GM19025 (cell line): ENCODE measurements around the gene HTR3B.
"Not testable (repeated sequence)": the region's sequence is repeated elsewhere in the genome, so short reads cannot be mapped to it uniquely, and the experiment has no call there.

ENCODE experiments used
- ATAC-seq: cut with Tn5 transposase; IDR thresholded peaks from one replicate; pipeline ENCODE4 v1.9.1; 2021; ENCODE audit warnings: mild to moderate bottlenecking, low read depth, moderate library complexity; ENCODE audit not compliant: unreplicated experiment

The HTR3B gene, protein sequence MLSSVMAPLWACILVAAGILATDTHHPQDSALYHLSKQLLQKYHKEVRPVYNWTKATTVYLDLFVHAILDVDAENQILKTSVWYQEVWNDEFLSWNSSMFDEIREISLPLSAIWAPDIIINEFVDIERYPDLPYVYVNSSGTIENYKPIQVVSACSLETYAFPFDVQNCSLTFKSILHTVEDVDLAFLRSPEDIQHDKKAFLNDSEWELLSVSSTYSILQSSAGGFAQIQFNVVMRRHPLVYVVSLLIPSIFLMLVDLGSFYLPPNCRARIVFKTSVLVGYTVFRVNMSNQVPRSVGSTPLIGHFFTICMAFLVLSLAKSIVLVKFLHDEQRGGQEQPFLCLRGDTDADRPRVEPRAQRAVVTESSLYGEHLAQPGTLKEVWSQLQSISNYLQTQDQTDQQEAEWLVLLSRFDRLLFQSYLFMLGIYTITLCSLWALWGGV

GRCh38 chr11:113904379-113905101 lies at the start of gene HTR3B:
HTR3B (plus strand) TSS chr11:113904796; CDS start chr11:113904934, 138 bp downstream.
- ATAC-seq, result no peak

DNA sequence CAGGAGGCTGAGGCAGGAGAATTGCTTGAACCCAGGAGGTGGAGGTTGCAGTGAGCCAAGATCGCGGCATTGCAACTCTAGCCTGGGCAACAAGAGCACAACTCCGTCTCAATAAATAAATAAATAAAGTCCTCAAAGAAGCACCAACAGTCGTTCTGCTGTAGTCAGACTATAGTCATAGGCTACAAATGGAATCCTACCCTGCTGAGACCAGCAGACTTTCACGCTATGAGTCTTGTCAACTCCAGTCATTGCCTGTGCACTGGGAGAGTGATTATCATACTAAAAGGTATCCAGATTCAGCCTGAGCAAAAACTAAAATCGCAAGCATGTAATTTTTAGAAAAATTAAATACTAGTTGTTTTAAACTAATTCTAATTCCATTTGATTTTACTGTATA lies 48.8 kb upstream of the HTR3B start:
- ATAC-seq, result no peak

- ATAC-seq, result no peak
Measured at GRCh38 chr11:113856966-113857759, 47.4 kb upstream of the HTR3B start.

DNA sequence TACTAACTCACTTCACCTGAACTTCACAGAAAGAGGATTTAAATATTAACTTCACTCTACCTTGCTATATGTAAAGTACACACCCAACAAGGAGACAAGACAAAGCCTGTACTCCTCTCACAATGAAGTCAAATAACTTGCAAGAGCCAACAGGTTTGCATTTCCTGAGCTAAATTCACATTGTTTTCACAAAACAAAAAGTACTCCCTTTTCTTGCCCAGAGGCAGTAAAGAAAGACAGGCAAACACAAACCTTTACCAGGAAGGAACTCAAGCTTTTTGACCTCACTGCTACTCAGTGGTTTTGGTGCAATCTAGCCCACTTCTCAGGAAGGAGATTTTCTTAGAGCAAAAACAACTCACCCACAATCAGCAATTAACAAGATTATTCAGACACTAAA lies 44.9 kb upstream of the HTR3B start:
- no peak for ATAC-seq

- ATAC-seq, result no peak
Measured at GRCh38 chr11:113862435-113862834, 42.2 kb upstream of the HTR3B start.

- no peak for ATAC-seq
Measured at GRCh38 chr11:113864410-113864809, 40.2 kb upstream of the HTR3B start.

DNA sequence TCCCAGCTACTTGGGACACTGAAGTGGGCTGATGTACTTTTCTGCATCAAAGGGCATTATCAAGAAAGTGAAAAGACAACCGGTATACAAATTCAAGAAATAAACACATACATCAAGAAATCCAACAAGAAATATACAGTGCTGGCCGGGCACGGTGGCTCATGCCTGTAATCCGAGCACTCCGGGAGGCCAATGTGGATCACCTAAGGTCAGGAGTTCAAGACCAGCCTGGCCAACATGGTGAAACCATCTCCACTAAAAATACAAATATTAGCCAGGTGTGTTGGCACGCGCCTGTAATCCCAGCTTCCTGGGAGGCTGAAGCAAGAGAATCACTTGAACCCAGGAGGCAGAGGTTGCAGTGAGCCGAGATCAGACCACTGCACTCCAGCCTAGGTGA lies 38.7 kb upstream of the HTR3B start:
- ATAC-seq, result no peak

DNA sequence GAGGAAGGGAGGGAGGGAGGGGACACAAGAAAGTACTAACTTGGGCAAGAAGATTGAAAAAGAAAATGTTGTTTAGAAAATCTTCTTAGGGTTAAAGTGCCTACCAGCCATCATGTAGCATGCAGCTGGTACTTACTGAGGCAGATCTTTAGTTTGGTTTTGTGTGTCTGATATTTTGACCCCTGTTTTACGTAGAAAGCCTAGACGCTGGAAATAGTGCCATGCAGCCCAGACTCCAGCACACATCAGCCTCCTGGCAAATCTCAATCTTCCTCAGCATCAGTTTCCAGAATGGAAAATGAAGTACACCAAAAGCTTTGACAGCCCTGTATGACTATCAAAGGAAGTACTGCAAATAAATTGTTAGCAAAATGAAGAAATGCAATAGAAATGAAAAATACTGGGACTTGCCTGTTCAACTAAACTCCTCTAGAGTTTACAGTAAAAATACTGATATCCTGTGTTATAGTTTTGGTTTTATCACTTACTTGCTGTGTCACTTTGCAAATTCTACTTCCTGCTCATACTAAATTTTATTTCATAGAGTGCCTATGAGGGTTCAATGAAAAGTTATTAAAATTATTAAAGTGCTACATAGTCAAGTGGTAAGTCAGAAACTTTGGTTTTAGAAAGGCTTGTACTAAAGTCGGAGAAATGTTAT lies 36.6 kb upstream of the HTR3B start:
- ATAC-seq, result no peak

GRCh38 chr11:113871336-113871735 lies 33.3 kb upstream of the HTR3B start:
- ATAC-seq, result no peak

GRCh38 chr11:113873236-113873626 lies 31.4 kb upstream of the HTR3B start:
- ATAC-seq, result no peak

GRCh38 chr11:113874096-113874495 lies 30.5 kb upstream of the HTR3B start:
- no peak for ATAC-seq

GRCh38 chr11:113874581-113875233 lies 29.9 kb upstream of the HTR3B start:
- peak; percentile 30 for ATAC-seq

GRCh38 chr11:113875234-113876073 lies 29.1 kb upstream of the HTR3B start, which contains the start of gene USP28:
USP28 (minus strand) TSS chr11:113875572; CDS start chr11:113875501, 71 bp downstream.
- peak; percentile 88 for ATAC-seq

DNA sequence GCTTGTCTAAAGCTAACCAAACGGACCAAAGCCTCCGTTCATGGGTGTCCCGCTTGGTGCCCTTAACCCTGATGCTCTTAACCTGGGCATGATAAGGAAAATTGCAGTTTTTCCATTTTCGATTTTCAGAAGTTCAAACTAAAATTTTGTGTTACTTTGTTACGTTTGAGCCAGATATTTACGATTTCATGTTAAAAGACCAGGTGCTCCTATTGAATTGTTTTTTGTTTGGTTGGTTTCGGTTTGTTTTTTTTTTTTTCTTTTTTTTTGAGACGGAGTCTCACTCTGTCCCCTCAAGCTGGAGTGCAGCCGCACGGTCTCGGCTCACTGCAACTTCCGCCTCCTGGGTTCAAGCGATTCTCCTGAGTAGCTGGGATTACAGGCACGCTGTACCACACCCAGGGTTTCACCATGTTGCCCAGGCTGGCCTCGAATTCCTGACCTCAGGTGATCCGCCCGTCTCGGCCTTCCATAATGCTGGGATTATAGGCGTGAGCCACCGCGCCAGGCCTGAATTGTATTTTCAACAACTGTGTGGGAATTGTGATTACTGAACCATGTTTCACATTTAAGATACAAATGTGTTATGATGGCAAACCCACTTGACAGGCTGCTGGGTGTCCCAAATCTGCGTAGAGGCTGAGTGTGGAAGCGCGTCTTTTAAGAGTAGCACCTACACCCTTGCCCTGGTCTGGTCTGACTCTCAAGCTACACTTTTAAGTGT lies 28.4 kb upstream of the HTR3B start:
- ATAC-seq, result no peak

GRCh38 chr11:113876798-113877669 lies 27.6 kb upstream of the HTR3B start:
- ATAC-seq, result no peak

DNA sequence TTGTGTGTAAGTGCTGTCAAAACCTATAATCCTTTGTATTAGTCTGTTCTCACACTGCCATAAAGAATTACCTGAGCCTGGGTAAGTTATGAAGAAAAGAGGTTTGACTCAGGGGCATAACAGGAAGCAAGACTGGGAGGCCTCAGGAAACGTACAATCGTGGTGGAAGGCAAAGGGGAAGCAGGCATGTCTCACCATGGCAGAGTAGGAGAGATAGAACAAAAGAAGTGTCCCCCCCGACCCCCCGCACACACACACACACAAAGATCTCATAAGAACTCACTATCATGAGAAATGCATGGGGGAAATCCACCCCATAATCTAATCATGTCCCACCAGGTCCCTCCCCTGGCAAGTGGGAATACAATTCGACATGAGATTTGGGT lies 26.9 kb upstream of the HTR3B start:
- no peak for ATAC-seq

- not testable (repeated sequence) for ATAC-seq
Measured at GRCh38 chr11:113879446-113879845, 25.1 kb upstream of the HTR3B start.
